Activated T-cell treated with anti-CD3 and anti-CD28 coated beads, Interleukin-2, amount 50 U/mL, for 72 hours (primary cell): ENCODE results near the gene SMYD3. TPM values are rescaled to one million over a fixed set of nuclear protein-coding genes. Genes with fewer than 3 reads are reported as not detected.

Experiments used
- ATAC-seq, 2 donors: fragments of 150-1000 bp; cut with Tn5 transposase; replicated peaks in 1 of 2; 2 replicates each; pipeline ENCODE4 v1.10.0; 2021; ENCODE audit warnings: moderate library complexity in 2 of 2, mild to moderate bottlenecking in 1 of 2
- DNase-seq, 2 donors: peaks; one replicate each; pipeline ENCODE4 v3.0.0; 2021 to 2022; ENCODE audit warnings: mixed read lengths in 1 of 2
- H3K27ac Mint-ChIP-seq: one replicate; pipeline ENCODE4 v1.8.0; 2022; ENCODE audit warnings: mild to moderate bottlenecking, moderate library complexity, mixed read lengths
- H3K27me3 Mint-ChIP-seq: one replicate; pipeline ENCODE4 v1.8.0; 2022; ENCODE audit warnings: low read depth, mixed read lengths
- H3K36me3 Mint-ChIP-seq, 2 donors: one replicate each; pipeline ENCODE4 v1.8.0; 2022; ENCODE audit warnings: mixed read lengths in 2 of 2, mild to moderate bottlenecking in 1 of 2; ENCODE audit not compliant: insufficient read depth in 2 of 2
- H3K4me1 Mint-ChIP-seq: one replicate; pipeline ENCODE4 v1.8.0; 2022; ENCODE audit warnings: low read depth, mixed read lengths
- H3K4me3 Mint-ChIP-seq, 2 donors: one replicate each; pipeline ENCODE4 v1.8.0; 2022; ENCODE audit warnings: mild to moderate bottlenecking in 2 of 2, mixed read lengths in 2 of 2, moderate library complexity in 2 of 2
- H3K9me3 Mint-ChIP-seq, 2 donors: one replicate each; pipeline ENCODE4 v1.8.0; 2022; ENCODE audit warnings: mixed read lengths in 2 of 2
- total RNA-seq, 2 donors: library from RNA; stranded (reverse); gene quantifications; one replicate each; pipeline ENCODE4 v1.2.3, GENCODE V29; 2022

Gene SMYD3
- total RNA-seq, 2 donors from 2014 or later: 19.1 to 21.0 TPM

DNA sequence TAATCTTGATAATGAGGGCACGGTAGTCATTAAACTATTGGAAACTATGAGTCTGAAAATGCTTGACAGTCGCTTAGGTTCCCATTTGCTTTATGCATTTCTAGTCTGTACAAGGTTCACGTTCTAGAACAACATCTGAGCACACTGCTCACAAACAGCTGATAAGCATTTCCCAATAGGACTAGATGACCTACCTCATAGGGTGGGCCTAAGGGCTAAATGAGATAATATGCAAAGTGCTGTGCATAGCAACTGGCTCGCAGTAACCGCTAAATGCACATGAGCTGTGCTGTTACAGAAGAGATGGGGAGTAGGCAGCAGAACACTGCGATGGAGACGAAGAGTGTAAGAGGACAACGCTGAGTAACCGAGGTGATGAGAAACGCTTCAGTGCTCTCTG is 628.0 kb downstream of the SMYD3 start:
- H3K27ac Mint-ChIP-seq: no peak overlapping the region
- no peak overlapping the region for H3K4me3 Mint-ChIP-seq
- no peak for ATAC-seq
- DNase-seq: no peak
- H3K9me3 Mint-ChIP-seq: no peaks in the 10 kb centered on the region
- H3K27me3 Mint-ChIP-seq: no peaks in the 10 kb centered on the region
- peaks cover 0 to under 1% of the 10 kb centered on the region in 2 donors for H3K36me3 Mint-ChIP-seq
- H3K4me1 Mint-ChIP-seq: no peaks in the 10 kb centered on the region

DNA sequence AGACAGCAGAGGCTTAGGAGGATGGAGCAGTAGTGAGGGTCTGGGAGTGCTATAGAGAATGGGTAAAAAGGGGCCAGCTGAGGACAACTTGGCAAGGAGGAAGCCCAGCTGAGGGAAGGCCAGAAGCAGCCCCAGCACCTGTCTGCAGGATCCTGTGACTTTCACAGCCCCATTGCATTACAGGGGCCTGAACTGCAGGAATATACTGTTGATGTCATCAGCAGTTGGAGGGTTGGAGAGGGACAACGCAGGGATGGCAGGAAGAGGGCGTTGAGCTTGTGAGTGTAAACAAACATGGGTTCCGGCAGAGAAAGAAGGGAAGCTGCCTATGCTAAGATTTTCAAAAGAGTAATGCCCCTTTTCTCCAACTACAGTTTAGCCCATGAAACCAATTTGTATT is 628.5 kb downstream of the SMYD3 start:
- DNase-seq: no peak
- H3K4me1 Mint-ChIP-seq: no peaks in the 10 kb centered on the region
- no peaks in the 10 kb centered on the region for H3K27me3 Mint-ChIP-seq
- no peaks in the 10 kb centered on the region for H3K9me3 Mint-ChIP-seq
- no peaks in the 10 kb centered on the region for H3K36me3 Mint-ChIP-seq
- H3K4me3 Mint-ChIP-seq: no peak overlapping the region
- no peak for ATAC-seq
- no peak overlapping the region for H3K27ac Mint-ChIP-seq

DNA sequence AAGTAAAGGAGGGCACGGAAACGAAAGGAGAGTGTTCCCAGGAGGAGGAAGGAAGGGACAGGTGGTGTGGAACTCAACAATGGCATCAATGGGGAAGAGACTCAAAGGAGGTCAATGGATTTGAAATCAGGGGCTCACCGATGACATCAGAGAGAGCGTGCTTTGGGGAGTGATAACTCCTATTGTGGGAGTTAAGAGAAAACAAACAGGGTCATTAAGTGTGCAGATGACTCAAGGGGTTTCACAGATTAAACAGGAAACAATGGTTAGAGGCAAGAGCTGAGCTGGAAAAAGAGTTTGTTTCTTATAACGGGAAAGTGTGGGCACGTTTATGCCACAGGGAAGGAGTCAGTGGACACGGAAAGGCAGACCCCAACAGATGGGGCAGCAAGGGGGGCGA is 629.1 kb downstream of the SMYD3 start:
- no peaks in the 10 kb centered on the region for H3K36me3 Mint-ChIP-seq
- H3K27ac Mint-ChIP-seq: no peak overlapping the region
- H3K9me3 Mint-ChIP-seq: no peaks in the 10 kb centered on the region
- H3K4me1 Mint-ChIP-seq: no peaks in the 10 kb centered on the region
- no peak overlapping the region for H3K4me3 Mint-ChIP-seq
- DNase-seq (no peak), ATAC-seq (peak in 1 of 2 donors; percentile 54)
- H3K27me3 Mint-ChIP-seq: no peaks in the 10 kb centered on the region

DNA sequence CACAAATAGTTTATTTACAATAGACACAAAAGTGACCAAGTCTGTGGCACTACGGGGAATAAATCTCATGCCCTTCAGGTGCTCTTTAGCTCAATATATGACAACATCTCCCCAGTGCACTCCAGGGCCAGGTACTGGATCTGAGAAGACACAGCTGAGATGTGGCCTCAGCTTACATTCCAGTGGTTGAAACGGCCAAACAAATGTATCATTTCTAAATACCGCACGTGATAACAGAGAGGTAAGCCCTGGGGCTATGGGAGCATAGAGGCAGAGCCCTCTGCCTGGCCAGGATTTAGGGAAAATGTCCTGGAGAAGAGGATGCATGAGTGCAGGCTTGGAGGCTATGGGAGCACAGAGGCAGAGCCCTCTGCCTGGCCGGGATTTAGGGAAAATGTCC is 630.5 kb downstream of the SMYD3 start:
- no peaks in the 10 kb centered on the region for H3K9me3 Mint-ChIP-seq
- H3K27me3 Mint-ChIP-seq: no peaks in the 10 kb centered on the region
- H3K36me3 Mint-ChIP-seq: no peaks in the 10 kb centered on the region
- no peak for ATAC-seq
- no peak for DNase-seq
- H3K4me1 Mint-ChIP-seq: no peaks in the 10 kb centered on the region
- no peak overlapping the region for H3K27ac Mint-ChIP-seq
- H3K4me3 Mint-ChIP-seq: no peak overlapping the region

DNA sequence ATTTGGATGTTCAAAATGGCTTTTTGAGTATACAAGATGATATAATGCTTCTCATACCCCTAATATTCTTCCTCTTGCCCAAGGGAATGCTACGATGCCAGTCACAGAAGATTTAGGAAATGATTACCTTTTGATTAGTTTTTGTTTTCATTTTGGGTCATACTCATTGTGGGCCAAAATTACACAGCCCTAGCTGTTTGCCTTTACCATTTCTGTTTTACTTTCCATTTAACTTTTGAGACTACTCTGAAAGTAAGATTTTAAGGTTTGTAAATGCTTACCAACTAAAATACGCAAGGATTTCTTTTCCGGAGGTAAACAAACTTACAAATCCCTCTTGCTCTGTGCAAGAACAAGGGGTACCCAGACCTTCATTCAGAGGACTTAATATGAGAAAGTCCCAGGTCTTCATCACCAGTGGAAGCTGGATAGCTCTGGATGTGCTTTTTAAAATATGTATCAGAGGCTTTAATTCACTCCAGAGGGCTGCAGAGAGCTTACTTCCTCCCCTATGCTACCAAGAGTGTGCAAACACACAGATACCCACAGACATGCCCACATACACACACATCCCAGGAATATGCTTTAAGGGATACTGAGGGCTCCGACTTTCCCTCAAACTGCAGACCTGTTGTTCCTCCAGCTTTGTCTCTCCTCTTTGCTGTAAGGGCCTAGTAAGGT is 631.4 kb downstream of the SMYD3 start:
- H3K4me3 Mint-ChIP-seq: no peak overlapping the region
- no peaks in the 10 kb centered on the region for H3K36me3 Mint-ChIP-seq
- H3K27ac Mint-ChIP-seq: no peak overlapping the region
- ATAC-seq: no peak
- no peaks in the 10 kb centered on the region for H3K9me3 Mint-ChIP-seq
- H3K4me1 Mint-ChIP-seq: no peaks in the 10 kb centered on the region
- no peak for DNase-seq
- no peaks in the 10 kb centered on the region for H3K27me3 Mint-ChIP-seq

DNA sequence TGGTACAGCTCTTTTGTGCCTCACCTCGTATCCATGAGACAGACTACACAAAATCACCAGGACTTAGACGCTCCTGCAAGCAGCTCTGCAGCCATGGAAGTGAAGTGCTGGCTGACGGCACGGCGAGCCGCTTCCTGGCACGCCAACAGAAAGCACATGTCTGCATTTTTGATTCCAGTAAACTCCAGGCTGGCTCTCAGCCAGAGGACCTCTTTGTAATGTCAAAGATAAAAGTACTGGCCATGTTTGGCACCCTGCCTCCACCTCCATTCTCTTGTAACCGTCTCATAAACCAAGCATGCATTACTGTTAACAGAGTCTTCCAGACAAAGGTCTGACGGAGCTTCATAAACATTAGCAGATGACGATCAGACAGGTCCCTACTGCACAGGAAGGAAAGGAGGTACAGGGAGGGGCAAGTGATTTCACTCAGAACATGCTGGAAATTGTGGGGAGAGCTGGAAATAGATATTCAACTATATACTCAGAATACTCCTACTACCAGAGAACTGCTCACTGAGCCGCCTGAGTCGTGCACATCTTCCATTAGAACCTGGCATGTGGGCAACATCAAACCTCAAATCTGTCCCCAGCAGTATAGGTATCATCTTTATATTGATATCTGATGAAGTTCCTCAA is 632.0 kb downstream of the SMYD3 start:
- Mint-ChIP-seq H3K36me3 (no peaks in the 10 kb centered on the region), H3K27me3 (no peaks in the 10 kb centered on the region), H3K4me3 (no peak overlapping the region), H3K27ac (no peak overlapping the region), H3K9me3 (no peaks in the 10 kb centered on the region), H3K4me1 (no peaks in the 10 kb centered on the region)
- DNase-seq (no peak), ATAC-seq (no peak)

DNA sequence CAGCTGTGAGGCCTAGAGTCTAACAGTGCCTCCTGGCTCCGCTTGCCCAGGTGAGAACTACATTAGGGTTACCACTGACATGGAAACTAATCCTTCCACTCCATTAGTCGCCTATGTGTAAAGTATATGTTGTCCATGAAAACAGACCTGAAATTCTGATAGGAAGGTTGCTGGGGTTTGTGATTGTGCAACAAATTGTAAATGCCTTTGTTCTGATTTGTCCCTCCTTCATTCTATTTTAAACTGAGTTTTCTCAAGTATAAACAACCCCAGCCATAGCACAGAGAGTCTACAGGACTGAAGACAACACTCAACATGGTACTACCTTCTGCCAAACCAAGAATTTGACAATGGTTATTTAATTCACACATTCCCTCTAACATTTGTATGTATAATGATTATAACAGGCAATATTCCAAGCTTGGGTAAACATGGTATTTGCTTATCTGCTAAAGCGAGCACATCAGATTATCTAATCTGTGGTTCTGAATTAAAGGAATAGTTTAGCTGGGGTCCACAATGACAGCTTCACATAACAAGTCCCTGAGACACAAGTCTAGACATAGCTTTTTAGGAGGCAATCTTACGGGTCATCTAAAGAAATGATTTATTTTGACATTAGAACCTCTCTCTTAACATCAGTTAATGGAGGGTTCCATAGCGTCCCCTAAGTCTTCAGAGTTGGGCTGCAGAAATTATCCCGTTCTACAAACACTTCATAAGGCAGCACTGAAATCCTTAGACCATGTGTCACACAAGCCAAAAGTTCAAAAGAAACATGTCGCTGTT is 633.0 kb downstream of the SMYD3 start:
- no peak for DNase-seq
- Mint-ChIP-seq H3K9me3 (no peaks in the 10 kb centered on the region), H3K27me3 (no peaks in the 10 kb centered on the region), H3K36me3 (no peaks in the 10 kb centered on the region), H3K4me1 (no peaks in the 10 kb centered on the region), H3K4me3 (no peak overlapping the region), H3K27ac (no peak overlapping the region)
- no peak for ATAC-seq

DNA sequence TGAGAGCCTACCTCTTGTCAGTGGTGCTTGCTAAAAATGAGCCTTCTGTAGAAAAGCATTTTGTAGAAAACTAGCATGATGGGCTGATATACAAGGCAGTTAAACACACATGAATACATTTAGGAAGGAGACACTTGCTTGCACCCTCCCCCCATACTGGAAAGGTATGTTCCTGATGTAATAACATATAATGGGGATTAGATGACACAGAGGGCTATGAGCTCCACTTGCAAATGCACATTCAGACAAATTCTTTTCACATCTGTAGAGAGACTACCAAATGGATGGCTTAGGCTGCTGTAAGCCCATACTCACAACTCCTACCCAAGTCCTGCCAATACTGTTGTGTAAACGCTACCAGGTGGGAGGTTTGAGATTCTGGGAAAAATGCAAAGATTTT is 634.0 kb downstream of the SMYD3 start:
- H3K9me3 Mint-ChIP-seq: no peaks in the 10 kb centered on the region
- no peaks in the 10 kb centered on the region for H3K36me3 Mint-ChIP-seq
- ATAC-seq: no peak
- no peaks in the 10 kb centered on the region for H3K27me3 Mint-ChIP-seq
- no peak overlapping the region for H3K4me3 Mint-ChIP-seq
- H3K27ac Mint-ChIP-seq: no peak overlapping the region
- DNase-seq: no peak
- H3K4me1 Mint-ChIP-seq: no peaks in the 10 kb centered on the region

DNA sequence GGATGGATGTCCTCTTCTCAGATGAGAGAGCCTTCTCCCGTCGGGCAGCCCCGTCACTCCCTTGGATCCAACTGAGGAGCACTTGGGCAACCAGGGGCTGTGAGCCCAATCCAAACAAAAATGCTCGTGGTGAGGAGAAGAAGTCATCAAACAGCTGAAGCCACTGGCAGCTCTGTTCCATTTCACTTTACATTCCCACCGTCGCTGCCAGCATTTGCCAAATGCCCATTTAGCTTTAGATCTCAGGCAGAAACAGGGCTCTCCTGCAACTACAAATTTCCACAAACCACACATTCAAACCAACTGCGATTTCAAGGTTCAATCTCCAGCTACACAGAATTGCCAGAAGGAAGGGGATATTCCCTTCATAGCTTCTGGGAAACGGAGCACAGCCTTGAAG is 634.6 kb downstream of the SMYD3 start:
- Mint-ChIP-seq H3K27ac (no peak overlapping the region), H3K27me3 (no peaks in the 10 kb centered on the region), H3K4me1 (no peaks in the 10 kb centered on the region), H3K4me3 (no peak overlapping the region), H3K36me3 (no peaks in the 10 kb centered on the region), H3K9me3 (no peaks in the 10 kb centered on the region)
- no peak for ATAC-seq
- DNase-seq: no peak

DNA sequence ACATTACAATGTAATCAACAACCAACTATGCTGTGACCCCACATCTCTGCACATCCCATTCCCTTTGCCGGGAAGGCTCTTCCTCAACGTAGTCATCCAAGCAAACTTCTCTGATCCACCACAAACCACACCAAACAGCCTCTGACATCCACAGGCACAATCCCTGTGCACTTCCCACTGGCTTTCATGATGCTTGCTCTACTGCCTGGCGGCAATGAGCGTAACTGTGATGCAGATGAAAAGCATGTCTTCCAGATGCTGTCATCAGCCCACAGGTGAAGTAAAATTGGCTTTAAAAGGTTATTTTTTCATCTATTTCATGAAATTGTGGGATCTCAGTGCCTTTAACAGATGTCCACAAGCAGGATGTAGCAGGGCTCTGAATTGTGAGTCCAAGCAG is 635.2 kb downstream of the SMYD3 start:
- Mint-ChIP-seq H3K27me3 (no peaks in the 10 kb centered on the region), H3K4me1 (no peaks in the 10 kb centered on the region), H3K27ac (peak overlapping the region; percentile 58), H3K36me3 (no peaks in the 10 kb centered on the region), H3K9me3 (no peaks in the 10 kb centered on the region), H3K4me3 (no peak overlapping the region)
- ATAC-seq (no peak), DNase-seq (no peak)

DNA sequence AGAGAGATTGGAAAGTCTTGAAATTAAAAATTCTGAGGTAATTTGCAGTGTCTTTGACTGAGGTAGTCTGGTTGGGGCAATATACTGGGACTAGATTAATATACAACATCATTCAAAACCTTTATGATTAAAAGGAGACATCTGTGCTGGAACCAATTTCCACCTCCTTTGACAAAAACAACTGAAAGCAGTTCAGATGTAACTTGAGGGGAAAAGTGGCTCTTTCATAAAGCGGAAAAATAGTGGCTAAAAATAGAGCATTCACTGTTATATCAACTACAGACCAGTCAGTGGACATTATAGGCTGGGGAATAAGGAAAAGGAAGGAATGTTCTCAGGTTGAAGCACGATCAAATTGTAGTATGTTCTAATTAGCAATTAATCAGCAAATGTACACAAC is 635.9 kb downstream of the SMYD3 start:
- Mint-ChIP-seq H3K4me3 (no peak overlapping the region), H3K4me1 (no peaks in the 10 kb centered on the region), H3K27me3 (no peaks in the 10 kb centered on the region), H3K27ac (no peak overlapping the region), H3K36me3 (no peaks in the 10 kb centered on the region), H3K9me3 (no peaks in the 10 kb centered on the region)
- DNase-seq (no peak), ATAC-seq (no peak)

DNA sequence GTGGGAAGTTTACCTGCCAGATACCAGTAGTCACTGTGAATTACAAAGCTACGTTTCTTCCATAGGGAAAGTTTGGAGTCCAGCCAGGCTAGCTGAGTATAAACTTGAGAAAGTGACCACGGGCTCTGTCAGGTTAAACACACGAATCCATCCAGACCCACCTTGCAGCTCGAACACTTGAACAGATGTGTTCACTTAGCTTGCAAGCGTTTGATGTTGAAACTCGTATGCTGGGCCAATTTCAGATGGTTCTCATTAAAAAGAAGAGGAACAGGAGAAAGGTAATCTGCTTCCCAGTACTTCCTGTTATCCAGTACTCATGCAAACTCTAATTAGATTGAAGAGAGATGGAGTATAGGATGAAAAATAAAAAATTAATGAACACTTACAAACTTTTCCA is 636.4 kb downstream of the SMYD3 start:
- ATAC-seq: no peak
- no peaks in the 10 kb centered on the region for H3K36me3 Mint-ChIP-seq
- no peaks in the 10 kb centered on the region for H3K27me3 Mint-ChIP-seq
- no peak overlapping the region for H3K27ac Mint-ChIP-seq
- H3K9me3 Mint-ChIP-seq: no peaks in the 10 kb centered on the region
- no peak overlapping the region for H3K4me3 Mint-ChIP-seq
- DNase-seq: no peak
- no peaks in the 10 kb centered on the region for H3K4me1 Mint-ChIP-seq

DNA sequence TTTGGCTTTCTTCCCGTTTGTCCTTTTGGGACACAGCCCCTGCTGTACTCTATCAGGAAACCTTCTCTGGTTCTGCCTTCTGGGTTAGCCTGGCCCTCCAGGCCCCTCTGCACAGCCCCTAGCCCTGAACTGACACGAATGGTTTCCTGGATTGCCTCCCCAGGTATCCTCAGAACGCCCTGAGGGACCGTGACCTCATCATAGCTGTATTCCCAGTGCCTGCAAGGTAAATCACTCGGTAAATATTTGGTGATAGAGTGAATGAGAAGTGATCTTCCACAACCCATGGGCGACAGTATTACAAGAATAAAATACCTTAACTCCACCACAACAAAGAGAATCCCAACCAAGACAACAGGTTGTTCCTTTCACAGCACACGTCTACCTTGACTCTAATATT is 637.2 kb downstream of the SMYD3 start:
- Mint-ChIP-seq H3K4me3 (no peak overlapping the region), H3K36me3 (no peaks in the 10 kb centered on the region), H3K9me3 (no peaks in the 10 kb centered on the region), H3K27me3 (no peaks in the 10 kb centered on the region), H3K27ac (no peak overlapping the region), H3K4me1 (no peaks in the 10 kb centered on the region)
- DNase-seq (no peak), ATAC-seq (no peak)
